Keratinocyte (primary cell): ENCODE measurements around the gene DYNLT1.

Experiments
- CTCF ChIP-seq, 3 experiments: IDR thresholded peaks in 1 of 3; conservative IDR thresholded peaks in 1 of 3; optimal IDR thresholded peaks in 1 of 3; 2 replicates in 2 of 3; 3 replicates in 1 of 3; pipeline versions ENCODE3 to v1.5.1; 2011; ENCODE audit warnings: low read length in 3 of 3, mild to moderate bottlenecking in 3 of 3, moderate library complexity in 2 of 3, control low read depth in 1 of 3, inconsistent platforms in 1 of 3; ENCODE audit not compliant: insufficient read depth in 2 of 3; ENCODE audit errors: extremely low read depth in 1 of 3
- EZH2 ChIP-seq: IDR thresholded peaks from one replicate; pipeline ENCODE4 v1.6.1; 2012; ENCODE audit warnings: inconsistent platforms, mild to moderate bottlenecking, low read length, moderate library complexity

- TF ChIP-seq EZH2 = no peak
- TF ChIP-seq CTCF (optimal IDR thresholded peaks at IDR 0.05 in 1 of 3, IDR thresholded peaks at IDR 0.05 in 1 of 3, conservative IDR thresholded peaks at IDR 0.05 in 1 of 3; ENCODE audit: extremely low read depth in 1 of 3, insufficient read depth in 2 of 3, low read length in 3 of 3) = no peak
Observed at GRCh38 chr6:158654960-158655489, 10.5 kb upstream of the DYNLT1 start.
